Neural progenitor cell (in vitro differentiated cells): ENCODE data around the gene PNPLA3.

Source experiments
- CTCF ChIP-seq: fragments of 200-600 bp; sonication (generic); IDR thresholded peaks from 2 replicates; pipeline ENCODE4 v1.5.1; 2017; ENCODE audit warnings: antibody characterized with exemption, mild to moderate bottlenecking
- EZH2phosphoT487 ChIP-seq: fragments of 200-600 bp; sonication (generic); IDR thresholded peaks from 2 replicates; pipeline ENCODE4 v1.6.1; 2017; ENCODE audit warnings: antibody characterized with exemption

DNA sequence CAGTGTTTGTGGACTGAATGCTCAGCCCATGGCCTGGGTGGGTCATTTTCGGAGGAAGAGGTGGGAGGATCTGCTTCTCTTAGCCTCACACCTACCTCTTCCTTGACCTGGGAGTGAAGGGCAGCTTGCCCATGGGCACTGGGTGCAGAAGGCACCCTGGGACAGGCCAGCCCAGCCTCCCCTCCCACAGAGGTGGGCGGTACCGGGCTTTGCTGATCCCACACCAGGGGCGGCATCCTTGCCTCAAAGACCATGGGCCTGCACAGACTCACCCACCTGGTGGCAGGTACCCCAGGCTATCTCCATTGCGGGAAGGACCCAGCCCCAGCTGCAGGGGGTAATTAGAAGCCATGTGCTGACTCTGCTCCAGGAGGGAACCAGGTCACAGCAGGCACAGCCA, 30.3 kb upstream of the PNPLA3 start:
- TF ChIP-seq CTCF (no peak), EZH2phosphoT487 (no peak)
